ENCODE data around the gene SGPL1.

The SGPL1 gene

DNA sequence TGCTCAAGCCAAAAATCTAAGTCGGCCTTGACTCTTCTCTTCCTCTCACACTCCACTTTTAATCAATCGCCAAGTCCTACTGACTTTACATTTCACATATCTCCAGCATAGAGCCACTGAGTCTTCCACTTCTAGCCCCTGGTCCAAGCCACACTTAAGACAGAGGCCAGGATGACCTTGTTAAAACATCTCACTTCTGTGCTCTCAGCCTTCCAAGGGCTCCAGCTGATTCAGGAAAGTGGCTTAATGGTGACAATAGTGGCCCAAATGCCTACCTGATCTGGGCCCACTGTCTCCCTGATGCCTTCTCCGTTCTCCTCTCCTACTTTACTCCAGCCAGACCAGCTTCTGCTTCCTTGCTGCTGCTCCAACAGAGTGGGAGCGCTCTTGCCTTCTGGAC, 35.0 kb upstream of the SGPL1 start:
- no peak for DNase-seq

DNA sequence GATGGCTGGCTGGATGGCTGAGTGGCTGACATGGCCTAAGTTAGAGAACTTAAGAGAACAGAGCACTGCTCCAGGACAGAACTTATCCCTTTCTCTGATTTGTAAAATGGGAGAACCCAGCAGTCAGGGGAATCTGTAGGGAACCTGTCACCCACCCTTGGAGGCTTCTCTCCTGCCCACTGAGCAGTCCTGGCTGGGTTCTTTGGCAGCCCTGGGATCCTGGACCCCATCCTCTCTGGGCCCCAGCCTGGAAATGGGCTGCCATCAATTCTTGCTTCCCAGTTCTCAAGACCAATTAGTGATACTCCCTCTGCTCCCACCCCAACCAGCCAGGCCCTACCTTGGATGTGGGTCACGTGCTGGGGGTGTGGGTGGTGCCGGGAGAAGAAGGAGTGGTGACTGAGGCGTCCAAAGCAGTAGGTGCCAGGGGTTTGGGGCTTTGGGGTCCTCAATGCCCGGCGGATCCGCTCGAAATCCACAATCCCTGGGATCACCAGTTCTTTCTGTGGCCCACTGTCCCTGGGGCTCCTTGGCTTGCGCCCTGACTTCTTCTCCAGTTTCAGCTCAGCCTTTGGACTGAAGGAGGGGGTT, 34.2 kb upstream of the SGPL1 start:
- no peak for DNase-seq

DNA sequence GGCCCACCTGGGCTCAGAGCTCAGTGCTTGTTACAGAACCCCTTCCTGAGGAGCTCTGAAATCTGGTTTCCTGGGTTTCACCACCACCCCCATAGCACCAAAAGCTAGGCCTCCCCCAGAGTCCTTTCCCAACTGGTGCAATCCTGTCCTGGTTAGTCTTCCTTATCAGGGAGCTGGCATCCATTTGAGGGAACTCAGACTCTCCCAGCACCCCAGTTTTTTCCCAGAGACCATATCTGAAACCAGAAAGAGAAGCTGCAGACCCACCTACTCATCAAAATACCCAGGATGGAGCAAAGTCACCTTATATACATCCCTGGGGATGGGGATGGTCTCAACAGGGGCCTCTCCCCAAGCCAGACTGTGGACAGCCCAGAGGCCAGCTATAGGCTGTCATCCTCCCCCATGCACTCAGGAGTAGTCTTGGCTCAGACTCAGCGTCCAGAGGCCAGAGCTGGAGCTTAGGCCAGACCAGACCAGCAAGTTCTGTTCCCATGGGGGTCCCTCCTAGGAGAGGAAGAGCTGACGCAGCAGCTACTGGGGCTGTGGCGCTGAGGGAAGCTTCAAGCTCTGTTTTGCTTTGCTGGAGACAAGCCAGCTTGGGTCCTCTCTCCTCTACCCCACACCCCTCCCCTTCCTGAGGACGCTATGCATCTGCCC, 33.5 kb upstream of the SGPL1 start:
- no peak for DNase-seq

DNA sequence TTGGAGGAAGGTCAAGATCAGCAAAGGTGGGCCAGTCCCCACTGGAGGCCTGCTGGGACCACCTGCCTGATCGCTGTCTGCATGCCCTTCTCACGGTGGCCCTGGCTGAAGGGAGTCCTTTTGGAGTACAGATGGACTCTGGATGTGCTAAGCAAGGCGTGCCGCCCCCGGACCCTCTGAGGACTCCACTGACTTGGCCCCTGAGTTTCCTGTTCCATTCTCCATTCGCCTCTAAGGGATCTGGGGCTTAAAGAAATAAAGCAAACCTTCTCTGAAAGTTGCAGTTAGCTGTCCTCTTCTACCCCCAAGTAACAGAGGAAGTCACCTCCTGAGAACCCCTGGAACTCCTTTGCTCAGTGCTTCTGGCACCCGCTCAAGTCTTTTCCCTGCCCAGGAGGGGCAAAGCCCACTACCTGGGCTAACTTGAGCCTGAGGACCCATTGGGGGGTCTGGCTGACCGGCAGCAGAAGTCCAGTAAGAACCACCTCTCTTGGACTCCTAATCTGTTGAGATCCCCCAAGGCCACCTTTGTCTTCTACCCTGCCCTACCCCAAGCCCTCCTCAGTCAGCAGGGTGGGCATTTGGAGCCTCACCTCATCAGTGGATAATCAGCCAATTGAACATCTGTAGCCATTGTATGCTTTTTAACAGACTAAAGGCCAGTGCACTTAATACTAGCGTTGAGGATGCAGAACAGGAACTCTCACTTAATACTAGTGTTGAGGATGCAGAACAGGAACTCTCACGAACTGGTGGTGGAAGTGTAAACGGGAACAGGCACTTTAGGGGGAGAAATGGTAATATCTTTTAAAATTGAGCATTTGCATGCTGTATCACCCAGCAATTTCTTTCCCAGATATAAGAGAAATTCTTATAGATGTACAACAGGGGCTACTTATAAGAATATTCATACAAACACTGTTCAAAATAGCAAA, 32.7 kb upstream of the SGPL1 start:
- no peak for DNase-seq

DNA sequence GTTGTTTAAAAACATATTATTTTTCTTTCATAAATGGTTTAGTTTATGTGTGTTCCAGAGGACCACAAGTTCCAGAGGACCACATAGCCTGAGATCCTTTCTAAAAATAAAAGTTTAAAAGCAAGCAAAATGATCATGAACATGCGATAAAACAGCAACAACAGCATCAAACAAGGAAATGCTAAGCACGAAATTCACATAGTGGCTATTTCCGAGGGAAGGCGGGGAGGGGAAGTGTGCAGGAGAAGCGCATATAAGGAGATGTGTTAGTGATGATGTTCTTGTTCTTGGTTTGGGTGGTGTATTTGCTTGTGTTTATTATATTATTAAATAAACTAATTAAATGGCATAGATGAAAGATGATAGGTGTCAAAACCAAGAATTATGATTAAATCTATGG, 31.7 kb upstream of the SGPL1 start:
- no peak for DNase-seq

DNA sequence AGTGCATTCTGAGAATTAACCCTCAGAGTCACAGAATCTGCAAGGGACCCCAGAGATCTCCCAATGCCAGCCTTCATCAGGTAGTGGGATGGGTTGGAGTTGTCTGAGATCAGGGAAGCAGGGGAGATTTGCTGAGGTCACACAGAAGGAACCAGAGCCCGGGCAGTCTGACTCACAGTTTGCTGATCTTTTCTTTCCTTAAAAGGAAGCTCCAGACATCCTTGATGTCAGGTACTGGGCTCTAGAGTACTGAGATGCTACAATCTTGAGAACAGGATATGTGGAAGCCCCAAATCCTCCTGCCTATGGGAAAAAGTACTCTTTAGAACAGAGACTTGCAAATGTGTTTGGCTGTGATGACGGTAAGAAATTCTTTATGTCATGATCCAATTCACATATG, 31.3 kb upstream of the SGPL1 start:
- peak; percentile 48 for DNase-seq

DNA sequence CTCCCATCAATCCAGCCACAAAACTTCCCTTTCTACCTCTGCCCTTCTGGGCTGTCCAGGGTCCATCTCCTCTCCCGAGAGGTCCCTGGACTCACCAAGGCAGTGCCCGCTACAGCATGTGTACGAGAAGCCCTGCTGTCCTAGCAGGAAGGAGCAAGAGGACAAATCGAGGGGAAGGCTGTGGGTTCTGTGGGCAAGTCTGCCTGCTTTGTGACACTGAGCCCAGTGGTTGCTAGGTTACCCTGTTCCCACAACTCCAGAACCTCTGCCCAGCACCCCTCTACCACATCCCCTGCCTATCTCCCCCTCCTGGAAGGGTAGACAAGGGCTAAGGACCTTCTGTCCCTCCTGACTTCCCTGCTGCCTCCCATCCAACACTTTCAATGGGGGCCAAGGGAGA, 30.6 kb upstream of the SGPL1 start, which contains the start of gene TBATA:
TBATA (minus strand) TSS at position 188 of the 400 bp plus-strand sequence. CDS start 1,998 bp downstream, outside the sequence.
- no peak for DNase-seq

DNA sequence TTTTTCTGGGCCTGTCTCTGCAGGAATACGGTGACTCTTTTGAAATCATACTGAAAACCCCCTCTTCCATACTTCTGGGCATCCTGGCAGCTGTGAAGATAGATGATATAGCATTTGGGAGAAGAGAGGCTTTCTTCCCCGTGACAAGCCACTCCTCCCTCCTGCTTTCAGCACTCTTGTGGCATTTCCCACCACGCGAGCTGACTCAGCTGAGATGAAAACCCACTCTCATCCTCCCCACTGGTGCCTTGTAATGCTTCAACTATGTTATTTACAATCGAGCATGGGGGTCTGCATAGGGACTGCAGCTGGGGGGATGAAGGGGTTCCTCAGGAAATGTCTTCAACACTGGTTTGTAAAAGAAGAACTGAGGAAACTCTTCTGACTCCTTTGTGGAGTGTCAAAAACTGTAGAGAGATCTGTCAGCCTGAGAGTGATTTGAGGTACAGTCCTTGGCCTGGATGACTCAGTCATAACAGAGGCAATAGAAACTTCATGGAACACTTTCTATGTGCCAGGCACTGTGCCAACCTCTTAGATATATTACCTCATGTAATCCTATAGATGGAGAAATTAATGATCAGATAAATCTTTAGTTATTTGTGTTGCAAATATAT, 28.8 kb upstream of the SGPL1 start:
- peak; percentile 82 for DNase-seq

DNA sequence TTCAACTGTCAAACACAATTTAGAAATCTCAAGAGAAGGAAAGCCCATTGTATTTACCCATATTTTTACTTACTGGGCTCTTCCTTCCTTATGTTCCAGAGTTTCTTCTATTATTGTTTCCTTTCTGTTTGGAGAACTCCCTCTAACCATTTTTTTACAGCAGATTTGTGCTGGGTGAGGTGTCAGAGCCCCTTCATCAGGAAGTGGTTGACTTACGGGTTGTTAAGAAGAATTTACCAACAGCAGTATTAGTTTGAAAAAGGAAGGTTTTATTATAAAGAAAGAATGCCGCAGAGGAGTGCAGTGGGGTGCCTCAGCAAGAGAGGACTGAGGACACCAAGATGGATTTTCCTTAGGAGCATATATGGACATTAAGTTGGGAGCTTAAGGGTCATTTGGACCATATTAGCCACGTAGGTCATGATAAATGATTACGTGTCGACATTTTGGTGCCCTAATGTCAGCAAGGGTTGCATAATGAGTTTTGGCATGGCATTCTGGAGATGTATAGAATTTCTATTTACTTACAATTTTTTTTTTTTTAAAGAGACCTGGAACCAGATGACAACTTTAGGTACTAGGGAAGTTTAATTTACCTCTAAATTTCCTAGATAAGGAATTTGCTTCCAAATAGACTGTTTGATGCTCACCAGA, 24.2 kb upstream of the SGPL1 start:
- DNase-seq, result no peak

DNA sequence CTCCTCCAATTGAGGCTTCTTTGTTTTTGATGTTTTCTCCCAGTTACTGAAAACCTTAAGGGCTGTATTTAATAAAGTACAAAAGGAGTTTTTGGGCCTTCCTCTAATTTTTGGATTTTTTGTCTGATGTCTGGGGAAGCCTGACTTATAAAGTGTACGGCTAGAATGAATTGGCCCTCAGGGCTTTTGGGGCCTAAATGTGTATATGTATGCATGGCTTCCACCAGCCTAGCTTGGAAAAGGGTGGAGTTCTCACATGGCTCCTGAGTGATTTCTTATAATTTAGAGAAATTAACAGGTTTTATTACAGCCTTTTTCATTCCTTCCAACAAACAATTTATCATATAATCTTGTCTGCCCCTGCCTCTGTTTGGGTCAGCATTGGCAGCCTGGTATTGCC, 20.1 kb upstream of the SGPL1 start:
- no peak for DNase-seq

DNA sequence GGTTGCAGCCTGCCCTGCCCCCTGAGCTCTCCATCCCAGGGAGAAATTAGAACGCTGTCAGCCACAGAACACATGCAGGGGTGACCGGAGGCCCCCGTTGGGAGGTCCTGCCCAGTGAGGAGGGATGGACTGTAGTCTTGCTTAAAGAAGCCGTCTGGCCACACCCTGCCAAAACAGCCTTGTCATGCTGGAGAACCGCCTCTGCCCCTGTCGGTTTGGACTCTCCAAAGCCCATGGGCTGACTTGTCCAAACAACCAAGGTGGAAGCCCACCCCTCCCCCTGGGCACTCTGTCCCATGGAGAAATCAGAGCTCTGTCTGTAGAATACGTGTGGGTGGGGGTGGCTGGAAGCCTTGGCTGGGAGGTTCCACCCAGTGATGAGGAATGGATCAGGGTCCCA, 17.9 kb upstream of the SGPL1 start:
- no peak for DNase-seq

DNA sequence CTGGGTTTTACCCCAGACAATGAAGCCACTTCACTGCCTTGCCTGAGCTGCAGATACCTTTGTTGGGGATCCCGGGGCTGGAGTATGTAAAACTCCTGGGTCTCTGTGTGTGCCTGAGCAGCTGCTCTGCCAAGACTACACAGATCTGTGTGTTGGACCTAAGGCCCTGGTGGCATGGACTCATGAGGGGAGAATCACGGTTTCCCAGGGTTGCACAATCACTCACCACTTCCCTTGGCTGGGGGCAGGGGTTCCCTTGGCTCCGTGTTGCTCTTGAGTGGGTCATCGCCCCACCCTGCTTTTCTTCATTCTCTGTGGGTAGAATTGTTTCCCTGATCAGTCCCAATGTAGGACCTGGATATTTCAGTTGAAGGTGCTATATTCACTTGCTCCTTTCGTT, 16.6 kb upstream of the SGPL1 start:
- DNase-seq, result no peak

DNA sequence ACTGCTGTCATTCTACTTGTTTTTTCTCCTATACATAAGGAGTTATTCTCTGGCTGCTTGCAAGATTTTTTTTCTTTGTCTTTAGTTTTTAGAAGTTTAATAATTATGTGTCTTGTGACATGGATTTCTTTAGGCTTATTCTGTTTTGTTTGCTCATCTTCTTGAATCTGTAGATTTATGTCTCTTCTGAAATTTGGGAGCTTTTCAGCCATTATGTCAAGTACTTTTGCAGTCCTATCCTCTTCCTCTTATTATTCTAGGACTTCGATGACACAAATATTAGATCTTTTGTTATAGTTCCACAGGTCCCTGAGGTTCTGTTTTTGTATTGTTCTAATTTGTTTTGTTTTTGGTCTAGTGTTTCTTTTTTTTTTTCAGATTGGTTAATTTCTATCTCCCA, 13.9 kb upstream of the SGPL1 start:
- DNase-seq, result no peak

DNA sequence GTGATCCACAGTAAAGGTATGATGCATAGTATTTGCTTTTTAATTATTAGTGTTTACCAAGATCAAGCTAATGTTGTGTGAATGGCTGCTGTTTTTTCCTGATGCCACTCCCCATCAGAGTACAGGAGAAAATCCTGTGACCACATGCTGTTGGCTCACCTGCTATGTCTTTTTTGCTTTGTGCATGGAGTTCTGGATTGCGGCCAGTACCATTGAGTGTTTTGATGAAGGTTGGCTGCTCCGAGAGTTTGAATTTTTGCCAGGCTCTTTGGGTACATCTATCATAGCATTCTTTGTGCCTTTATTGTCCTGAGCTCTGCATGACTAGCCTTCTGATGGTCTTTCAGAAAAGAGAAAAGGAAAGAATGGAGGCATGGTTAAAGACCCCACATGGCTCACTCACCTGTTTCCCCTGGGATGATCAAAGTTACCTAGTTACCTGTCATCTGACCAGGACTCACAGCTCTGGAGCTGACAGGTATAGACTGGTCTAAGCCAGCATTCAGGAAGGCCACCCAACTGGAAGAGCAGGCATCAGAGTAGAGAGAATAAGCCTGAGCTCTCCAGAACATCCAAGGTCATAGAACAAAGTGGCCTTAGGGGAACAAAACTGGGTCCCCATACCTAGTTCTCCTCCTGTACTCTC, 11.8 kb upstream of the SGPL1 start:
- no peak for DNase-seq

DNA sequence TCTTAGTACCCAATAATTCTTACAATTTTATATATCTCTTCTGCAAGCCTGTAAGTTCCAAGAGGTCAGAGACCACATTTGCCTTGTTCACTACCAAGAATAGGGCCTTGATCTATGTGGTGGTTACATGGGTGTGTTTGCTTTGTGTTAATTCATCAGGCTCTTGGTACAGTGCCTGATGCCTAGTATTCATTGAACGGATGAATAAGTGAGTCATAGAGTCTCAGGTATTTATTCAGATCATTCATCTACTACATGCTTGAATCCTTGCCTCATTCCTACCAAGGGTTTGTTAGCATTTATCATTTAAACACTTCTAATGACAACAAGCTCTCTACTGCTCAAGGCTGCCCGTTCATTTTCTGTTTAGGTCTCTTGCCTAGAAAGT, 11.3 kb upstream of the SGPL1 start:
- peak; percentile 11 for DNase-seq

DNA sequence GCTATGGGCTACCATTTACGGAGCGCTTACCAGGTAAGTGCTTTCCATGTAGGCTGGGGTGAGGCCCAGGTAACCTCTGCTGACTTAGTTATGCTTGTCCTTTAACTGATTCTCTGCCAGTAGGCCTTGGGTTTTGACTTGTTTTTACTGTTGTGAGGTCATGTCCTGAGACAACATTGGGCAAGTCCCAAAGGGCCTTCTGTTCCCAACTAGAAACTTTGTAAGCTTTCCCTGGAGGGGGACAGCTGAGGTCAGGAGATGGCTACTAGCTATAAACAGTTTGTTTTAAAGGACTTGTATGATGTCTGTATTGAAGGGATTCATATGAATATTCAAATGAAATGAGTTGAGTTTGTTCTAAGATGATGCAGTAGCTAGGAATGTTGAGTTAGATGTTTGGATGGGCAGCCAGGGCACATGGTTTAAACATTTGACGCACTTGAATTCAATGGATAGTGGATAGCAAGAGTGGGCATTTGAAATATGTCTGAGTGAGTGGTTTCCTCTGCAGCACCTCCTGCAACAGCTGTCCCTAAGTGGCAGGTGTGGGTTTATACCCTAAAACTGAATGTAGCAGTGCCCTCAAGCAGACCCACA, 10.0 kb upstream of the SGPL1 start:
- no peak for DNase-seq

DNA sequence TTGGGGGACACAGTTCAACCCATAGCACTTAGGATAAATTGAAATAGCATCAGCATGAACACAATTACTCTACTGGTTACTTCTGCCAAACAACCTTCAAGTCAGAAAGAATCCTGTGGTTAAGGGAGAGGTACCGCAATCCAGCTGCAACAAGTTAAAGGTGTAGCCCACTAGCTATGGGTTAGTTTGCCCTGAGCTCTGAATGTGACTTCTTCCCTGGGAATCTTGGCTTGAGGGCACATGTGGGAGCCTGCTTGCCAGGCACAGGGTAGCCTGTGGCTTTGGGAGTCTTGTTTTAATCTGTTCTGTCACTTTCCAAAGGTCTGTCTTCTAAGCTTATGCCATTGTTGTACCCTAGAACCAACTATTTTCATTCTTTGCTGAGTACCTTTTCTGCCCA, 8.9 kb upstream of the SGPL1 start:
- no peak for DNase-seq

DNA sequence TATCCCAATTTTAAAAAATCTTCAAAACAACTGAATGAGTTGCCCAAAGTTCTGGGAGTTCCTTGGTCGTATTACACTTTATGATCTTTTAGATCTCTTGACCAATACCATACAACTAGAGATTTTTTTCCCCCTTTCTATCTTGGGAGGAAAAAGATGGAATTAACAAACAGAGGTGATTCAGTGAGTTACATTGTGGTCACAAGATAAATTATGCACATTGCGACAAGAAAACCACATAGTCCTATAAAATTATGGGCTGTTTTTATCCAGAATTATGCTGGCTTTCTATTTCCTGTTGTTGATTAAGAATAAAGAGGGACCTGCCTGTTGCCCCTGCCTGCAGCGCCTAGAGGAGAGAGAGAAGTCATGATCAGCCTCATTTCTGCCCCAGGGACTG, 8.2 kb upstream of the SGPL1 start:
- DNase-seq, result peak; percentile 51

DNA sequence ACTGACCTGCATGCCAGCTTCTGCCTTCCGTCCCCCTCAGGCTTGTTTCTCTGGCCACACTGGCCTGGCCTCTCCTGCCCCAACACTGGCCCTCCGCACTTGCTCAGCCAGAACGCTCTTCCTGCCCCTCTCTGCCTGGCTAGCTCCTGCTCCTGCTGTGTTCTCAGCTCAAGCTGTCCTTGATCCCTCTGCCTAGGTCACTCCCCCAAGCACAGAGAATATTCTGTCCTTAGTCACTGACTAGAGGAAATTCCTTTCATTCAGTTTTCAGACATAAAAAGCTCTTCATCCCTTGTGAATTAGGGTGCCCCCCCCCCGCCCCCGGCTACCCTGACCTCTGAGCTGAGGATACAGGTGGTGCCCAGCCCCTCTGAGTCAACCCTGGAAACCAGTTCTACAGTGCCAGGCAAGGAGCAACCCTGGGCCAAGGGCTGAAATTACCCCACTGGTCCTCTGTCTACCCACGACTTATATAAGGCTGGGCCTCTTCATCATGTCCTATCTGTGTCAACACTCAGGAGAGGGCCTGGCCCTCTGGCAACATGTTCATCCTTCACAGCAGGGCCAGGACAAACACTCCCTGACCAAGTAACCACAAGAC, 6.6 kb upstream of the SGPL1 start:
- DNase-seq, result peak; percentile 31

DNA sequence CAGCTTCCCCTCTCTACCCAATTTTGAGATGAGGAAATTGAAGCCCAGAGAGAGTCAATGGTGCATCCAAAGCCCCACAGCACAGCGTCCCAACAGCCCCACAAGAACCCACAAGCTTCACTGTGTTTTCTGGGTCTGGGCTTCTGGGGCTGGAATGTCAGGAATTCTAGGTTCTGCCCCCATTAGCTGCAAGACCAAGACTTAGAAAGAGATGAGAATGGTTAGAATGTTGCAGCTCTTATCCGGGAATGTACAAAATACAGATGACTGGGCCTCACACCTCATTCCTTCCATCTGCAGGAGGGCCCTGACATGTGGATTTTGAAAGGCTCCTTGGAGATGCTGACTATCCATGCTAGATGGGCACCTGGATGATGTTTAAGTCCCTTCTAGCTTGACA, 6.0 kb upstream of the SGPL1 start:
- peak; percentile 57 for DNase-seq

DNA sequence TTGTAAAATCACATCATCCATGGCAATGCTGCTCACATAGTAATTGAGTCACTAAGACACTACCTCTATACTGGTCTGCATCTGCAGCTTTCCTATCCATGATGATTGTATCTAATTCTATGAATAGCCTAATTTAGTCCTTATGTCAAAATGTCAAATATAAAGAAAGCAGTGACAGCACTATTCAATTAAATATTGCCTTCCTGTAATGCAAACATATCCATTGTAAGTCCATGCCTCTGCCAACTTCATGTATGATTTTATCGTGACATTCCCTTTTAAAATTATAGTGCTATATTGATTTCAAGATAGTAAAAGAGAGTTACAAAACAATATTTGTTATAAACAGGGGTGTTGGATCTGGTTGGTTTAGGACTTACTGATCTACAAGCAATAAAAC, 4.8 kb upstream of the SGPL1 start:
- DNase-seq, result no peak

DNA sequence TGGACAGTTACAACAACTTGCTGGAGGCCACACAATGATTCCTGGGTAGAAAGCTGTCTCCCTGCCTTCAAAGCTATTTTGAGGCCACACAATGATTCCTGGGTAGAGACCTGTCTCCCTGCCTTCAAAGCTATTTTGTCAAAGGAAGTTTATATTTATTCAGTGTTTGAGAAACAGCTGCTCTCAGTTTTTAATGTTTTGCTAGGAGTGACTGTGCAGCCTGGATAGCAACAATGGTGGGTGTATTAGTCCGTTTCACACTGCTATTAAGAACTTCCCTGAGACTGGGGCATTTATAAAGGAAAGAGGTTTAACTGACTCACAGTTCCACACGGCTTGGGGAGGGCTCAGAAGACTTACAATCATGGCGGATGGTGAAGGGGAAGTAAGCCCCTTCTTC, 3.9 kb upstream of the SGPL1 start:
- no peak for DNase-seq
